ENCODE measurements around the gene TRAM2.
A peak's percentile ranks its signal among the peaks of the same experiment; 100 is the strongest.

TRAM2 gene

GRCh38 chr6:52504782-52505136 lies 72.1 kb downstream of the TRAM2 start:
- H3K27ac Mint-ChIP-seq, result peak overlapping the region; percentile 84
- no peaks in the 10 kb centered on the region for H3K27me3 Mint-ChIP-seq
- H3K4me1 Mint-ChIP-seq (ENCODE audit: low read depth), result peaks cover 56% of the 10 kb centered on the region
- peaks cover 98% of the 10 kb centered on the region for H3K36me3 Mint-ChIP-seq (ENCODE audit: low read depth)
- intact Hi-C loops (cut with micrococcal nuclease), result loop anchor here (1.0 kb wide), 1 partner anchor 84 kb away; the partner anchor contains the start of gene EFHC1
- no peaks in the 10 kb centered on the region for H3K9me3 Mint-ChIP-seq
- peak overlapping the region; percentile 14 for H3K4me3 Mint-ChIP-seq

GRCh38 chr6:52503851-52504781 lies 72.7 kb downstream of the TRAM2 start:
- Mint-ChIP-seq H3K36me3 (ENCODE audit: low read depth) (peaks cover 95% of the 10 kb centered on the region), H3K4me3 (peak overlapping the region; percentile 22), H3K4me1 (ENCODE audit: low read depth) (peaks cover 56% of the 10 kb centered on the region), H3K9me3 (no peaks in the 10 kb centered on the region), H3K27me3 (no peaks in the 10 kb centered on the region), H3K27ac (peak overlapping the region; percentile 84)
- intact Hi-C loops (cut with micrococcal nuclease), result loop anchor here (1.0 kb wide), 1 partner anchor 84 kb away; the partner anchor contains the start of gene EFHC1

DNA sequence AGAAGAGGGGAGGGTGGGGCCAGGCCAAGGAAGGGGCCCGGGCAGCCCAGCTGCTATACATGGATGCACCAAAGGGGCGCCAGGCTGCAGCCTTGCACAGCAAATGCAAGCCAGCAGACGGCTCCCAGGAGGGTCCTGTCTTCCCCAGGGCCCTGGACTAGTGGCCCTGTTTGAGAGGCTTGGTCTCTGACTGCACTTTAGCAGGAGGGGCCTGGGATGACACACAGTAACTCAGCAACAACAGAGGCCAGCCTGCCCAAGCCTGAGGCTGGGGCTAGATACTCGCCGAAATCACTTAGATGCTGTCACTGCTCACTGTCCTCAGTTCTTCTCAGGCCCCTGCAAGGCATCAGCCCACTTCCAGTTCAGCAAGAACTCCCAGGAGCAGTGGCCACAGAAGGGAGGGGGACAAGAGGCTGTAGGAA lies 73.5 kb downstream of the TRAM2 start:
- Mint-ChIP-seq H3K27ac (peak overlapping the region; percentile 84), H3K27me3 (no peaks in the 10 kb centered on the region), H3K9me3 (no peaks in the 10 kb centered on the region)

GRCh38 chr6:52502306-52503029 lies 74.4 kb downstream of the TRAM2 start:
- intact Hi-C loops (cut with micrococcal nuclease), result no loop called here
- Mint-ChIP-seq H3K36me3 (ENCODE audit: low read depth) (peaks cover 86% of the 10 kb centered on the region), H3K27me3 (no peaks in the 10 kb centered on the region), H3K27ac (peak overlapping the region; percentile 48), H3K4me3 (no peak overlapping the region), H3K4me1 (ENCODE audit: low read depth) (peaks cover 57% of the 10 kb centered on the region), H3K9me3 (no peaks in the 10 kb centered on the region)

More for the DNA sequence above, 73.5 kb downstream of the TRAM2 start:
- Mint-ChIP-seq H3K36me3 (ENCODE audit: low read depth) (peaks cover 91% of the 10 kb centered on the region), H3K4me1 (ENCODE audit: low read depth) (peaks cover 57% of the 10 kb centered on the region), H3K4me3 (no peak overlapping the region)
- intact Hi-C loops (cut with micrococcal nuclease), result no loop called here

DNA sequence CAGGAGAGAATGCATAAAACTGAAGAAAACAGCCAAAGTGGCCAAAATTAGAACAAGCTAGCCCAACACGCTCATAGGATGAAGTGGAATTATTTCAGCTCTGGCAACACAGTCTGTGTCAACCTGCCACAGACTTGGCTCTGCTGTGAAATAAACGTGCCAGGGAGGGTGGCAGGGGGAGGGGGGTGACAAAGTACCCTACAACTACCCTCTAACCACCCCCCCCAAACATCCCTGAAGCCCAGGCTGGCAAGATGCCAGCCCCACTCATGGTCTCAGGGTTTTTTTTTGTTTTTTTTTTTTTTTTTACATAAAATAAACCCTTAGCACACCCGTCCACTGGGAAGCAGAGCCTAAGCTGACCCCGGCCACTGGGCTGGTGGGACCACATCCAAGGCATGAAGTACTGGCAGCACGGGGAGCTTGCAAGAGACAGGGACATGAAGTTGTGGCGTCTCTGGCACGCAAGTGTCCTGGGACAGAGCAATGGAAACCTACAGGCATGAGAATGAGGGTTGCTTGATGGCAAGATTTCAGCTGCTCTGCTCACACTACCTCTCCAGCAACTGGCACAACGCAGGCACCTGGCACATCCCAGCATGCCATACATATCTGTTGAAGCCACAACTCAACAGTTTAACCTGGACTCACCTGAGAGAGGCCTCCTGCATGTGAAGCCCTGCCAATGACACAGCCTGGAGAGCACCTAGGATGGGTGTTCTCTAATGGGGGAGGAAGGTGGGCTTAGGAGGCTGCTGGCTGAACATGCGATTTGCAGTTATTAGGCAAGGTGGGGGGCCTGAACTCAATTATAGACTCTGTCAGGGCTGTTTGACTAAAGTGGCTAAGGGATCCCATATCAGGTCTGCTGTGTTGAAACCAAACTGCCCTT lies 76.4 kb downstream of the TRAM2 start:
- intact Hi-C loops (cut with micrococcal nuclease), result no loop called here
- H3K27me3 Mint-ChIP-seq, result no peaks in the 10 kb centered on the region
- H3K27ac Mint-ChIP-seq, result no peak overlapping the region
- H3K36me3 Mint-ChIP-seq (ENCODE audit: low read depth), result peaks cover 69% of the 10 kb centered on the region
- no peaks in the 10 kb centered on the region for H3K9me3 Mint-ChIP-seq
- peaks cover 47% of the 10 kb centered on the region for H3K4me1 Mint-ChIP-seq (ENCODE audit: low read depth)
- H3K4me3 Mint-ChIP-seq, result no peak overlapping the region

GRCh38 chr6:52499681-52500236 lies 77.1 kb downstream of the TRAM2 start:
- Mint-ChIP-seq H3K36me3 (ENCODE audit: low read depth) (peaks cover 69% of the 10 kb centered on the region), H3K27me3 (no peaks in the 10 kb centered on the region), H3K4me1 (ENCODE audit: low read depth) (peaks cover 39% of the 10 kb centered on the region), H3K9me3 (peaks cover 7% of the 10 kb centered on the region), H3K27ac (no peak overlapping the region), H3K4me3 (no peak overlapping the region)
- intact Hi-C loops (cut with micrococcal nuclease), result loop anchor here (10.0 kb wide), 1 partner anchor 165 kb away; no protein-coding TSS in a partner anchor

- Mint-ChIP-seq H3K36me3 (ENCODE audit: low read depth) (peaks cover 63% of the 10 kb centered on the region), H3K27ac (peak overlapping the region; percentile 9), H3K4me1 (ENCODE audit: low read depth) (peaks cover 38% of the 10 kb centered on the region), H3K4me3 (no peak overlapping the region), H3K27me3 (no peaks in the 10 kb centered on the region), H3K9me3 (peaks cover 7% of the 10 kb centered on the region)
- intact Hi-C loops (cut with micrococcal nuclease), result loop anchor here (10.0 kb wide), 1 partner anchor 166 kb away; no protein-coding TSS in a partner anchor
Observed at GRCh38 chr6:52499026-52499425, 77.8 kb downstream of the TRAM2 start.

DNA sequence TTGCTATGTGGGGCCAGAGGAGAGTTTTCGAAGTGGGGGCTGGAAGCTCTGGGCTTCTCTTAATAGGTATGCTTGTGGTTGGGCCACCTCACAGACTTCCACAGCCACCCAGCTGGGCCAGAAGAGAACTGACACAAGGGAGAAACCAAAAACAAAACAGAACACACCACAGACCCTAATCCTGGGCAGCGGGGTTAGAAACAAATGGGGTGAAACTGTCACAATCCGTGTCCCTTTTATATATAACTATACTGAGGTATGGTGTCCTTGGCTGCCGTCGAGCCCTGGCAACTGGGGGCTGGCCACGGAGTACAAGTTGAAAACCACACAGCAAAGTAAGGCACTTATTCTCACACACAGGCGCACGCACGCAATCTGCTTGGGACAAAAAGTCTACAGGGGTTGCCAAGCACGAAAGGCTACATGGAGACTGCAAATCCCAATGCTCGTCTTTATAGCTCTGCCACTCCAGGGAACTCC lies 78.3 kb downstream of the TRAM2 start:
- Mint-ChIP-seq H3K4me3 (no peak overlapping the region), H3K27me3 (no peaks in the 10 kb centered on the region), H3K9me3 (peaks cover 7% of the 10 kb centered on the region), H3K27ac (peak overlapping the region; percentile 9), H3K4me1 (ENCODE audit: low read depth) (peaks cover 38% of the 10 kb centered on the region), H3K36me3 (ENCODE audit: low read depth) (peaks cover 58% of the 10 kb centered on the region)
- intact Hi-C loops (cut with micrococcal nuclease), result loop anchor here (10.0 kb wide), 1 partner anchor 166 kb away; no protein-coding TSS in a partner anchor

GRCh38 chr6:52497652-52498408 lies 79.0 kb downstream of the TRAM2 start:
- H3K9me3 Mint-ChIP-seq, result peaks cover 7% of the 10 kb centered on the region
- intact Hi-C loops (cut with micrococcal nuclease), result loop anchor here (10.0 kb wide), 1 partner anchor 167 kb away; no protein-coding TSS in a partner anchor
- peak overlapping the region; percentile 9 for H3K27ac Mint-ChIP-seq
- H3K27me3 Mint-ChIP-seq, result no peaks in the 10 kb centered on the region
- peaks cover 38% of the 10 kb centered on the region for H3K4me1 Mint-ChIP-seq (ENCODE audit: low read depth)
- peaks cover 53% of the 10 kb centered on the region for H3K36me3 Mint-ChIP-seq (ENCODE audit: low read depth)
- H3K4me3 Mint-ChIP-seq, result no peak overlapping the region

- Mint-ChIP-seq H3K27ac (no peak overlapping the region), H3K4me3 (no peak overlapping the region), H3K36me3 (ENCODE audit: low read depth) (peaks cover 41% of the 10 kb centered on the region), H3K4me1 (ENCODE audit: low read depth) (peaks cover 44% of the 10 kb centered on the region), H3K9me3 (peaks cover 7% of the 10 kb centered on the region), H3K27me3 (no peaks in the 10 kb centered on the region)
- intact Hi-C loops (cut with micrococcal nuclease), result loop anchor here (10.0 kb wide), 1 partner anchor 168 kb away; no protein-coding TSS in a partner anchor
Observed at GRCh38 chr6:52496631-52497030, 80.2 kb downstream of the TRAM2 start.

GRCh38 chr6:52495922-52496321 lies 80.9 kb downstream of the TRAM2 start:
- Mint-ChIP-seq H3K27me3 (no peaks in the 10 kb centered on the region), H3K36me3 (ENCODE audit: low read depth) (peaks cover 34% of the 10 kb centered on the region), H3K9me3 (peaks cover 7% of the 10 kb centered on the region), H3K4me3 (no peak overlapping the region), H3K4me1 (ENCODE audit: low read depth) (peaks cover 48% of the 10 kb centered on the region), H3K27ac (no peak overlapping the region)
- intact Hi-C loops (cut with micrococcal nuclease), result loop anchor here (10.0 kb wide), 1 partner anchor 169 kb away; no protein-coding TSS in a partner anchor
